HS-27A (cell line): ENCODE data around the gene TUT1.
A peak's percentile ranks its signal among the peaks of the same experiment; 100 is the strongest.
"Not testable (repeated sequence)": the region's sequence is repeated elsewhere in the genome, so short reads cannot be mapped to it uniquely, and the experiment has no call there.

ENCODE experiments used
- DNase-seq: peaks from one replicate; pipeline ENCODE4 v3.0.0-alpha.2; 2012; ENCODE audit warnings: low read depth, missing footprints

Gene TUT1

DNA sequence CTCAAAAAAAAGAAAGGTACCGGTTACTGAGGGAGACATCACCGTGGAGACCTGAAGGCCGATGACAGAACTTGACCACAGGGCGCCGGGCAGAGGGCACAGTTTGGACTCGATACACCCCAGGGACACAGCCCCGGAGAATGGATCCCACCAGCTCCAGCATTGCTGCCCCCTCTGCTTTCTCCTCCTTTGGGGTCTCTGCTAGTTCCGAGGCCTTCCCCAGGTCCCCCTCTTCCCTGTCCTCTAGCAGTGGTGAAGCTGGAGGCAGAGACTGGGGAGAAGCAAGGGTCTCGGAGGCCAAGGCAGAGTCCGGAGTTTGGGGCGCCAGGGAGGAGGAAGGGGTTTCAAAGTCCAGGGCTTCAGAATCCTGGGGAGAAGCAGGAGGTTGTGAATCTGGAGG lies 12.8 kb downstream of the TUT1 start:
- DNase-seq: no peak

DNA sequence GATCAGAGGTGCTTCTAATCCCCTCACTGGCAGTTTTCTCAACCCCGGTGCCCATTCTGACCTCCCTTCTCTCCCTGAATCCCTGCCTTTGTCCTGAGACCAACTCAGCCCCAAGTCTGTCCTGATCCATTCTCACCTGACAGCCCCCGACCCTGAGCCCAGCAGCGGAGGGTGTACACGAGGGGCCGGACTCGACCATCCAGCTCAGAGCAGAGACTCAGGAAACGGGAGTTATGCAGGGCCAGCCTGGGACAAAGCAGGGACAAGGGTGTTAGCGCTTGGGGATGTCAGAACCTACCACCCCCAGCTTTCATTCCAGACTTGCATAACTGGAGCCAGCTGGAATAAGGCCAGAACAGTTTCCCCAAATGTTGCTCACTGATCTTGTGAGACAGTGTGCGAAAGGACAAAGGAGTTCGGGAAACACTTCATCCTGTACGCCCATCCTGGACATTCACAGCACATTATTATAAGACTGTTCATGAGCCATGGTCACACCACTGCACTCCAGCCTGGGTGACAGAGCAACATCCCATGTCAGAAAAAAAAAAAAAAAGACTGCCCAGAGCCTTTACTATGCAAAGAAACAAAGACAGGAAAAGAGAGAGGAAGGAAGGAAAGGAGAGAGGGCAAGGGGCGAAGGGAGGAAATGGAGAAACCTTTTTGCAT lies 14.1 kb downstream of the TUT1 start:
- no peak for DNase-seq

DNA sequence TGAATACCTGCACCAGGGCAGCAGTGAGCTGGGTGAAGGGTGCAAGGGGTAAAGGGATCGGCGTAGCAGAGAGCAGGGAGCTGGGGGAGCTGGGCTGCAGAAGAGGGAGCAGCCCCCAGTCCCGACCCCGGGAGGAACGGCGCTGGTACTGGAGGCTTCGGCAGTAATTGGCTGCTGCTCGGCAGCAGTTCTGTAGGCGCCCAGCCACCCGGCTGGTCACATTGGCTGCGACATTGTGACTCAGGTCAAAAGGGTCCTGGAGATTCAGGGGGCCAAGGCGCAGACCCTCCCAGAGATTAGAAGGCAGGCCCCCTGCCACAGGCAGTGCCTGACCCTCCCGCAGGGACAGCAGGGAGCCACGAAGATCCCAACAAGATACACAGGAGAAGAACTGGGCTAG lies 15.5 kb downstream of the TUT1 start:
- DNase-seq: no peak

DNA sequence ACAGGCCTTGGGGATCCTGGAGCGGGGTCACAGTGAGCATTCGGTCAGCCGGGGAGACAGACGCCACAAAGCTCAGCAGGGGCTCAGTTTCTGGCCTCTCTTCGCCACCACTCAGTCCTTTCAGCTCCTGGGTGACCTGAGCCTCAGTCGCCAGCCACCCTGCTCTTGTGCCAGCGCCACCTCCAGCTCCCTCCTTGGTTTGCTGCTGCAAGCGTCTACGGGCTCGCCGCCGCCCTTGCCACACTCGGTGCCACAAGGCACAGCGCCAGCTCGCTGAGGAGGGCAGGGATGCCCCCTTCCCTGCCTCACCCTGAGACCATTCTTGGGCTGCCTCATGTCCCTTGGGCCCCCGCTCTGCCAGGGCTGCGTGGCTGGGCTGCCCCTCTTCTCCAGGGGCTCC lies 16.2 kb downstream of the TUT1 start:
- DNase-seq: no peak

- DNase-seq: no peak
Observed at GRCh38 chr11:62574363-62575071, 16.8 kb downstream of the TUT1 start.

DNA sequence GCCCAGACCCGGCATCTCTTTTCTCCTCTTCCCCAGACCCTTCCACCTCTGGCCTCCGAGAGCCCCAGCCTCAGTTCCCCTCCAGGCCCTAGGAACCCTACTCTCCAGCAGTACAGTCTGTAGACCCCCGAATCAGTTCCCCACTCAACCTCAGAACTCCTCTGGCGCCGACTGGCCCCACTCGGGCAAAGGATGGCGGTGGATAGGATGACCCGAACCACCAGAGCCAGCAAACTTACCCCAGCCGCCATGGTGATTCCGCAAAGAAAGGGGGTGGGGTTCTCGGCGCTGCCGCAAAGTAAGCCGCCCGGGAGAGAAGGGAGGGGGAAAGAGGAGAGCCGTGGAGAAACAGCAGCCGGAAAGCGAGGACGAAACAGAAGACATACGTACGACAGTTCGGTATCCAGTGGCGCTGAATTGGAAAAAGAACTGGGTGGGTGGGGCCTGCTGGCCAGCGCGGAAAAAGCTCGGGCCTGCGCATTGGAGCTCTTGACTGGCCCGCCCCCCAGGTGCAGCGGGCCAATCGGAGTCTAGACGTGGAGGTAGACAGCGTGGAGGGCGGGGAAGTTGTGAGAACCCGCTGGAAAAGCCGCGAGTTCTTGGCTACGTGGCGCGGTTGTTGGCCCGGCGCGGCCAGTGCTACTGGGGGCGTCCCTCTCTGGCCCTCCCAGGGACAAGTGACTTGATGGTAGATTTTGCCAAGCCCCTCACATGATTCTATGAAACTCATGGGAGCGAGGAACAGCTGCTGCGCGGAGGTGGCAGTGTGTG lies 17.5 kb downstream of the TUT1 start, which contains the start of gene EEF1G:
TSS of gene EEF1G (minus strand) at position 300 of the 771 bp plus-strand sequence. CDS start at position 251, 49 bp downstream.
- DNase-seq: peak; percentile 99

- no peak for DNase-seq
Observed at GRCh38 chr11:62573006-62573591, 18.2 kb downstream of the TUT1 start.

GRCh38 chr11:62572431-62572830 lies 18.9 kb downstream of the TUT1 start:
- no peak for DNase-seq

GRCh38 chr11:62571493-62571892 lies 19.8 kb downstream of the TUT1 start:
- DNase-seq: not testable (repeated sequence)

- not testable (repeated sequence) for DNase-seq
Observed at GRCh38 chr11:62570903-62571302, 20.4 kb downstream of the TUT1 start.

DNA sequence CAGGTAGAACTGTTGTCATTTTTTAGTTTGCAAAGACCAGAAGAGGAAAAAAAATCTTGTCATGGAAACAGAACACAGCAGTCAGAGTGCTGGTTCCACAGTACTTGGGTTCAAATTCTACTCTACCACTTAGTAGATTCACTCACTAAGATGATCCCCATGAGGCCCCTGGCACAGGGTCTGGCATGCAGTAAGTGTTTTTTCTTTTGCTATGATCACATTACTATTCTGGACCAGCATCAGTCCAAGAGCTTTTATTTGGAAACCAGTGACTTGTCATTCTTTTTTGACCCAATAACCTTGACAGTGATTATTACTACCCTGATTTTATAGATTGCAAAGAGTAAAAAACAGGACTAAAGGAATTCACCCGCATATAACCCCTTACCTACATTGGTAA lies 21.7 kb downstream of the TUT1 start:
- DNase-seq: no peak

DNA sequence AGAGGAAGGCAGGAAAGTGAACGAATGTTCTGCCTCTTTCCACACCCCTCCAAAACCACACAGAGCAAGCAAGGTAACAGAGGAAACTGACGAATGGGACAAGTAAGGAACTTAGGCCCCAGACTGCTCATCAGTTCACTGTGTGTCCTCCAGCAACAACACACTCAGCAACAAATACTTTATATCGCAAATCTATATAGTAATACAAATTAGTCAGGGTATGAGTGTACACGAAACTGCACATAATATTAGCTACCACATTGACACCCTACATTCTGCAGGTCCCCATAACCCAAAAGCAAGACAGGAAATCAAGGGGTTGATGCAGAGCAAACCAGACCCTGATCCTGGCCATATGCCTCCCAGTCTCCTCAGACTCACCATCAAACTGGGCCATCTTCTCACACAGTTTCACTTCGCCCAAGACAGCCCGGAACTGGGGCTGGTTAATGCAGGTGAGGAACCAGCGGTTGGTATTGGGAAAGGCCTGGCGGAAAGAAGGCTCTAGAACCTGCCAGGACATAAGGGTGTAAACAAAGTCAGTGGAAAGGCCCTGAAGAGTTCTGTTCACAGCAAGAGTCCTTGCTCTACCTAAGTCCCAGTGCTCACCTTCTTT lies 24.2 kb downstream of the TUT1 start:
- DNase-seq: no peak

- no peak for DNase-seq
Observed at GRCh38 chr11:62566247-62566646, 25.1 kb downstream of the TUT1 start.

DNA sequence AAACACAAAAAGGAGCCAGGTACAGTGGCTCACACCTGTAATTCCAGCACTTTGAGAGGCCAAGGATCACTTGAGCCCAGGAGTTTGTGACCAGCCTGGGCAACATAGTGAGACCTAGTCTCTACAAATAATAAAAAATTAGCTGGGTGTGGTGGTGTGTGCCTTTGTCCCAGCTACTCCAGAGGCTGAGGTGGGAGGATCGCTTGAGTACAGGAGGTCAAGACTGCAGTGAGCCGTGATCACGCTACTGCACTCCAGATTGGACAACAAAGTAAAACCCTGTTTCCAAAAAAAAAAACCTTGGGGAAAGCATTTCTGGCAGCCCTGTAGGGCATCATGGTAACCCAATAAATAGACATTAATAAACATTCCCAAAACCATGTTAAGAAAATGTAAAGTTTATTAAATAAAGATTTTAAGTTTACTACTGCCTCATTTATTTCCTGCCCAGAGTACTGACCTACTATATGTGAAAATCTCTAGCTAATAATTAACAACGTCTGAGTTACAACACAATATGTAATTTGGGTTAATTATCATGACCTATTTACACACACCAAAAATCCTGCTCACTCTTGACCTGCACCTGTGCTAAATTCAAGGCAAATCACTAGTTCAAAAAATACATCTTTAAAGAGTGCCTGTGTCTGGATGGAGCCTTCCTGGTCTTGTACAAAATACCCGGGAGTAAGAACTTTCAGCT lies 26.1 kb downstream of the TUT1 start:
- no peak for DNase-seq

GRCh38 chr11:62561677-62562230 lies 29.6 kb downstream of the TUT1 start:
- not testable (repeated sequence) for DNase-seq

GRCh38 chr11:62560566-62561103 lies 30.7 kb downstream of the TUT1 start:
- peak; percentile 100 for DNase-seq

DNA sequence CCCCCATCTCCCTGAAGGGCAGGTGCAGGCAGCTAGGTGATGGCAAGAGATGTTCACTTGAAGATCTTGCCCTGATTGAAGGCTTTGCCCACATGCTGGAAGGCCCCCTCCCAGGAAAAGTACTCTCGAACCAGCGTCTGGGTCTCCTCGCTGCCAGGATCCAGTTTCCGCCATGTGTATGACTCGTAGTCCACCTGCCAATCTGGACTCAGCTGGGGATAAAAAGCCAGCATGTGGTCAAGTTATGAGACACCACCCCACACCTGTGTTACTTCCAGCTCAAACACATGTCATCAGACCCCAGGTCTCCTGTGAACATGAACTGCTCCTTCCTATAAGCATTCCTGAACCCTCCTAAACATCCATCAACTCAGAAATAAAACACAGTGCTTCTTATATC lies 31.7 kb downstream of the TUT1 start:
- not testable (repeated sequence) for DNase-seq

- no peak for DNase-seq
Observed at GRCh38 chr11:62559204-62559603, 32.1 kb downstream of the TUT1 start.

GRCh38 chr11:62558669-62559068 lies 32.7 kb downstream of the TUT1 start:
- no peak for DNase-seq

DNA sequence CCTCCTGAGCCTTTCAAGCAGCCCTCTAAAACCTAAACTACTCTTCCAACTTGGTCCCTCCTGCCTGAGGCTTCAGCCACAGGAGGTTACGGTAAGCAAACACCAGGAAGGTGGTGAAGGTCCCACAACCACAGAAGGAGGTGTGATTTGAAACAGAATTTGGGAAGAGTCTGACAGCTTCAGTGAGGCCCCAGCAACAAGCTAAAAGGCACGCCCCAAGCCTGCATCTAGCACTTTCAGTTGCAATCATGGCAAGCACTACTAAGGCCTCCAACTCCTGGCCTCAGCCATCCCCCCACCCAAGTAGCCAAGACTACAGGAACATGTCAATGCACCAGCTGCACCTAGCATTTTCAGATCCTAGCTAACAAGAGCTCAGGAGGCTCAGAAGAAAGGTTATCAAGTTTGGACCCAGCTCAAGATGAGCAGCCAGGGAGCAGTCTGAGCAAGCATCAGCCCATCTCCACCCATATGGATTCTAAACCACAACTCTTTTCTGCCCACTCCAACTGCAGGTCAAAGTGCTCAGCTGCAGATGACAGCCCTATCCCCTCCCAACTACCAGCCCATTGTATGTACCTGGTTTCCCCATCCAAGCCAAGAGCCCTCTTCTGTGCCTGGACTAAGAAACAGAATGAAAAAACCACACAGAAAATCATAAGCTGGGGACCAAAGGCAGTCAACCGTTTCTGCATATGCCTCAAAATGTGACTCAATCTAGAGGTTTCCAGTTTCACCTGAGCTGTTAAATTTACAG lies 34.3 kb downstream of the TUT1 start:
- no peak for DNase-seq
